ENCODE measurements around the gene DNAJC30. TPM values are rescaled to one million over a fixed set of nuclear protein-coding genes. Genes with fewer than 3 reads are reported as not detected.

The DNAJC30 gene
- total and polyA plus RNA-seq, 2 donors (not counting 1 experiment from before 2014, with no cell fraction given): 3.8 to 7.3 TPM

GRCh38 chr7:73690646-73691045 lies 7.4 kb upstream of the DNAJC30 start:
- no peaks in the 10 kb centered on the region for H3K27me3 ChIP-seq (ENCODE audit: control insufficient read depth, insufficient read depth, low read length)
- H3K9me3 ChIP-seq (ENCODE audit: control insufficient read depth, insufficient read depth, low read depth, low read length): no peaks in the 10 kb centered on the region
- H3K4me3 ChIP-seq (replicated peaks in 1 of 4; ENCODE audit: control extremely low read depth in 1 of 4, insufficient read depth in 1 of 4, low read depth in 3 of 4, low read length in 4 of 4): no peak overlapping the region
- no peak overlapping the region for H3K27ac ChIP-seq (ENCODE audit: insufficient read depth, low read length)
- peaks cover 2% of the 10 kb centered on the region for H3K79me2 ChIP-seq (ENCODE audit: control insufficient read depth, insufficient read depth, low read length)
- no peak overlapping the region for H3K9ac ChIP-seq (ENCODE audit: insufficient read depth, low read length)
- no peak overlapping the region for H3K4me2 ChIP-seq (ENCODE audit: extremely low read depth, insufficient read depth, low read length)
- H4K20me1 ChIP-seq (ENCODE audit: control insufficient read depth, extremely low read depth, insufficient read depth, low read length): no peaks in the 10 kb centered on the region
- TF ChIP-seq, protein P1, sequence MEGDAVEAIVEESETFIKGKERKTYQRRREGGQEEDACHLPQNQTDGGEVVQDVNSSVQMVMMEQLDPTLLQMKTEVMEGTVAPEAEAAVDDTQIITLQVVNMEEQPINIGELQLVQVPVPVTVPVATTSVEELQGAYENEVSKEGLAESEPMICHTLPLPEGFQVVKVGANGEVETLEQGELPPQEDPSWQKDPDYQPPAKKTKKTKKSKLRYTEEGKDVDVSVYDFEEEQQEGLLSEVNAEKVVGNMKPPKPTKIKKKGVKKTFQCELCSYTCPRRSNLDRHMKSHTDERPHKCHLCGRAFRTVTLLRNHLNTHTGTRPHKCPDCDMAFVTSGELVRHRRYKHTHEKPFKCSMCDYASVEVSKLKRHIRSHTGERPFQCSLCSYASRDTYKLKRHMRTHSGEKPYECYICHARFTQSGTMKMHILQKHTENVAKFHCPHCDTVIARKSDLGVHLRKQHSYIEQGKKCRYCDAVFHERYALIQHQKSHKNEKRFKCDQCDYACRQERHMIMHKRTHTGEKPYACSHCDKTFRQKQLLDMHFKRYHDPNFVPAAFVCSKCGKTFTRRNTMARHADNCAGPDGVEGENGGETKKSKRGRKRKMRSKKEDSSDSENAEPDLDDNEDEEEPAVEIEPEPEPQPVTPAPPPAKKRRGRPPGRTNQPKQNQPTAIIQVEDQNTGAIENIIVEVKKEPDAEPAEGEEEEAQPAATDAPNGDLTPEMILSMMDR (conservative IDR thresholded peaks at IDR 0.05 in 1 of 2, IDR thresholded peaks at IDR 0.05 in 1 of 2; ENCODE audit: low read depth in 1 of 2, low read length in 2 of 2): no peak
- no peak for TF ChIP-seq EZH2 (IDR thresholded peaks at IDR 0.05; ENCODE audit: low read length, missing control alignments)
- H3K4me1 ChIP-seq (ENCODE audit: control insufficient read depth, extremely low read depth, insufficient read depth, low read length): no peaks in the 10 kb centered on the region
- no peak overlapping the region for H2AFZ ChIP-seq (ENCODE audit: low read length)
- H3K36me3 ChIP-seq (ENCODE audit: control insufficient read depth, insufficient read depth, low read length): peaks cover 15% of the 10 kb centered on the region
- DNase-seq (ENCODE audit: low read depth in 2 of 2): no peak

- H3K4me3 ChIP-seq (replicated peaks in 1 of 4; ENCODE audit: control extremely low read depth in 1 of 4, insufficient read depth in 1 of 4, low read depth in 3 of 4, low read length in 4 of 4): no peak overlapping the region
- H3K4me1 ChIP-seq (ENCODE audit: control insufficient read depth, extremely low read depth, insufficient read depth, low read length): no peaks in the 10 kb centered on the region
- peaks cover 16% of the 10 kb centered on the region for H3K79me2 ChIP-seq (ENCODE audit: control insufficient read depth, insufficient read depth, low read length)
- no peak overlapping the region for H3K9ac ChIP-seq (ENCODE audit: insufficient read depth, low read length)
- H3K4me2 ChIP-seq (ENCODE audit: extremely low read depth, insufficient read depth, low read length): no peak overlapping the region
- H3K36me3 ChIP-seq (ENCODE audit: control insufficient read depth, insufficient read depth, low read length): peaks cover 6% of the 10 kb centered on the region
- no peaks in the 10 kb centered on the region for H4K20me1 ChIP-seq (ENCODE audit: control insufficient read depth, extremely low read depth, insufficient read depth, low read length)
- no peaks in the 10 kb centered on the region for H3K9me3 ChIP-seq (ENCODE audit: control insufficient read depth, insufficient read depth, low read depth, low read length)
- DNase-seq (ENCODE audit: low read depth in 2 of 2): no peak
- TF ChIP-seq, protein P1 (conservative IDR thresholded peaks at IDR 0.05 in 1 of 2, IDR thresholded peaks at IDR 0.05 in 1 of 2; ENCODE audit: low read depth in 1 of 2, low read length in 2 of 2): no peak
- no peak for TF ChIP-seq EZH2 (IDR thresholded peaks at IDR 0.05; ENCODE audit: low read length, missing control alignments)
- no peak overlapping the region for H2AFZ ChIP-seq (ENCODE audit: low read length)
- no peaks in the 10 kb centered on the region for H3K27me3 ChIP-seq (ENCODE audit: control insufficient read depth, insufficient read depth, low read length)
- H3K27ac ChIP-seq (ENCODE audit: insufficient read depth, low read length): no peak overlapping the region
Measured at GRCh38 chr7:73688288-73688687, 5.0 kb upstream of the DNAJC30 start.

- Histone ChIP-seq H4K20me1 (ENCODE audit: control insufficient read depth, extremely low read depth, insufficient read depth, low read length) (no peaks in the 10 kb centered on the region), H3K9ac (ENCODE audit: insufficient read depth, low read length) (no peak overlapping the region), H2AFZ (ENCODE audit: low read length) (no peak overlapping the region), H3K9me3 (ENCODE audit: control insufficient read depth, insufficient read depth, low read depth, low read length) (no peaks in the 10 kb centered on the region), H3K4me1 (ENCODE audit: control insufficient read depth, extremely low read depth, insufficient read depth, low read length) (peaks cover 6% of the 10 kb centered on the region), H3K4me3 (replicated peaks in 1 of 4; ENCODE audit: control extremely low read depth in 1 of 4, insufficient read depth in 1 of 4, low read depth in 3 of 4, low read length in 4 of 4) (no peak overlapping the region), H3K27me3 (ENCODE audit: control insufficient read depth, insufficient read depth, low read length) (no peaks in the 10 kb centered on the region), H3K79me2 (ENCODE audit: control insufficient read depth, insufficient read depth, low read length) (peaks cover 38% of the 10 kb centered on the region), H3K4me2 (ENCODE audit: extremely low read depth, insufficient read depth, low read length) (no peak overlapping the region), H3K27ac (ENCODE audit: insufficient read depth, low read length) (no peak overlapping the region), H3K36me3 (ENCODE audit: control insufficient read depth, insufficient read depth, low read length) (peaks cover 4% of the 10 kb centered on the region)
- TF ChIP-seq, protein P1 (conservative IDR thresholded peaks at IDR 0.05 in 1 of 2, IDR thresholded peaks at IDR 0.05 in 1 of 2; ENCODE audit: low read depth in 1 of 2, low read length in 2 of 2): no peak
- TF ChIP-seq EZH2 (IDR thresholded peaks at IDR 0.05; ENCODE audit: low read length, missing control alignments): no peak
- DNase-seq (ENCODE audit: low read depth in 2 of 2): no peak
Measured at GRCh38 chr7:73685311-73685710, 2.1 kb upstream of the DNAJC30 start.
